Omental fat pad (tissue), 4 donors: ENCODE results near the gene CALML3. TPM values are rescaled to one million over a fixed set of nuclear protein-coding genes. Genes with fewer than 3 reads are reported as not detected.

ENCODE experiments used
- ATAC-seq: fragments of 150-250 bp; one replicate; pipeline ENCODE4 v1.9.1; 2016; ENCODE audit warnings: mild to moderate bottlenecking, moderate library complexity; ENCODE audit not compliant: low FRiP score
- DNase-seq: peaks from one replicate; pipeline ENCODE4 v3.0.0-alpha.2; 2019; ENCODE audit warnings: low spot score
- CTCF ChIP-seq, 3 donors: fragments of 450-650 bp; IDR thresholded peaks; one replicate each; pipeline ENCODE4 v1.5.1; 2016 to 2017; ENCODE audit warnings: antibody characterized with exemption in 3 of 3, mild to moderate bottlenecking in 3 of 3, moderate library complexity in 2 of 3
- total RNA-seq, 4 donors: library from RNA; depleted of rRNA; stranded (reverse); fragments of >200 nt; gene quantifications; one replicate each; pipeline ENCODE4 v1.1.0, GENCODE V29; 2016

Gene CALML3
- total RNA-seq, 4 donors from 2014 or later: not detected

GRCh38 chr10:5498791-5499492 is 25.8 kb upstream of the CALML3 start:
- TF ChIP-seq CTCF (IDR thresholded peaks at IDR 0.05): no peak
- no peak for ATAC-seq
- no peak for DNase-seq

- DNase-seq (no peak), ATAC-seq (no peak)
- TF ChIP-seq CTCF (IDR thresholded peaks at IDR 0.05): no peak
These were observed 25.1 kb upstream of the CALML3 start, which contains the start of gene CALML5 for GRCh38 chr10:5499493-5500140. TSS of gene CALML5 (minus strand) at chr10:5499570. CDS start at chr10:5499438, 132 bp downstream.

DNA sequence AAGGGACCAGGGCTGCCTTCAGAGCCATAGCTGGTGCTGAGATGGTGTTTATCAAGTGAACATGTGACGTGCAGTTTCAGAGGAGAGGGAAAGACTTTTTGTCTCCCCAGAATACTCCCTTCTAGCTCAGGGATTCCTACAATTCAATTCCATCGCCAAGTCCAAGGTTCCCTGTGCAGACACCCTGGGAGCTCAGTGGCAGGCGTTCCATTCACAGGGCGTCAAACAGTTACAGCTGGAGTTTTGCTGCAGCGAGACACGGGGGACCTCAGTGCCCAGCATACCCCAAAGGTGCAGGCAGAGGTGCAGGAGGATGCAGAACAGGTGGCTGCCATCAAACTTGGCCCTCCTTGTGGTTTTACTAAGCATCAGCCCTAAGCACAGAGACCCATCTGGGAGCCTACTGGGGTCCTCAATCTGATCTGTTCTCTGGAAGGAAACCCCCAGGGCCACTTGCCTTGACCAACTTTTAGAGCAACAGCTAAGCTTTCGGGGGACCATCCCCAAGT is 24.5 kb upstream of the CALML3 start:
- TF ChIP-seq CTCF (IDR thresholded peaks at IDR 0.05): no peak
- ATAC-seq (no peak), DNase-seq (no peak)

- DNase-seq: no peak
- no peak for ATAC-seq
- no peak for TF ChIP-seq CTCF (IDR thresholded peaks at IDR 0.05)
These were observed 23.9 kb upstream of the CALML3 start for GRCh38 chr10:5500910-5501309.

GRCh38 chr10:5502061-5502521 is 22.7 kb upstream of the CALML3 start:
- no peak for TF ChIP-seq CTCF (IDR thresholded peaks at IDR 0.05)
- ATAC-seq (no peak), DNase-seq (no peak)

GRCh38 chr10:5502571-5503476 is 21.9 kb upstream of the CALML3 start:
- TF ChIP-seq CTCF (IDR thresholded peaks at IDR 0.05): no peak
- ATAC-seq (no peak), DNase-seq (no peak)
